Gastrocnemius medialis (tissue), 4 donors: ENCODE data around the gene ATG10.

ENCODE experiments used
- CTCF ChIP-seq, 5 experiments: fragments of 450-650 bp in 3 of 5; fragments of 200-600 bp in 2 of 5; sonication (generic) in 2 of 5; IDR thresholded peaks in 4 of 5; conservative IDR thresholded peaks in 1 of 5; 1 replicate in 4 of 5; 2 replicates in 1 of 5; pipeline ENCODE4 v1.5.1; 2016 to 2019; ENCODE audit warnings: antibody characterized with exemption in 5 of 5, mild to moderate bottlenecking in 3 of 5, moderate library complexity in 3 of 5
- POLR2A ChIP-seq, 2 donors: fragments of 450-650 bp; IDR thresholded peaks; one replicate each; pipeline ENCODE4 v1.6.1; 2017; ENCODE audit warnings: antibody characterized with exemption in 2 of 2, mild to moderate bottlenecking in 2 of 2, moderate library complexity in 2 of 2

DNA sequence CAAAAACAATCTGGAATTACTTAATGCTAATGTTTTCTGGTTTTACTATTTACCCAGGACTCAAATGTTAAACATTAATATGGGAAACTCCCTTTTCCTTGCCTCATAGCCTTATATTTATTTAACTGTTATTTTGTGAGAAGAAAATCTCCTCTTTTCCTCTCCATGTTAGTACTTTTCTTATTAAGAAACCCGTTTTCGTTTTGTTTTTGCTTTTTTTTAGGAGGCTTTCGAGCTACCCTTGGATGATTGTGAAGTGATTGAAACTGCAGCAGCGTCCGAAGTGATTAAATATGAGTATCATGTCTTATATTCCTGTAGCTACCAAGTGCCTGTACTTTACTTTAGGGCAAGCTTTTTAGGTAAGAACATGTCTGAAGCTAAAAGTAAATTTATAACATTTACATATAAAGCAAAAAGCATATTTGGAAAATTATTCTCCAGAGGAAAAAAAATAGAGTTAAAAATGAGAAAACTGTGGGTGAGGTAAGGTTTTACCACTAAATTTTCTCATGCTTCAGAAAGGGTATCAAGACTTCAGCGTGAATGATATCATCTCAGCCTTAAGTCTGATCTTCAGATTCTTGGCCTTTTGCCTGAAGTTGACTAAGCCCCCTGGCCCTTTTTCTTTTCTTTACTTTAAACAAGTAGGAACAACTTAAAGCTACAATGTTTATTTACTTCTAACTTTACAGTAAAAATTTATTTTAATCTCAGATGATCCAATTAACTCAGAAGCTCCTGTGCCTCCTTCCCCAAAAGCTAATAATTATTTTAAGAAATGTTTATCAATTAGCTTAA, 192.6 kb downstream of the ATG10 start:
- TF ChIP-seq CTCF (IDR thresholded peaks at IDR 0.05 in 4 of 5, conservative IDR thresholded peaks at IDR 0.05 in 1 of 5): no peak
- TF ChIP-seq POLR2A (IDR thresholded peaks at IDR 0.05): no peak
